CD4-positive, alpha-beta T cell (primary cell): ENCODE measurements around the gene PLET1. TPM values are rescaled to one million over a fixed set of nuclear protein-coding genes. Genes with fewer than 3 reads are reported as not detected.

ENCODE experiments used
- ATAC-seq: fragments of 200-7000 bp; cut with Tn5 transposase; one replicate; pipeline ENCODE4 v1.10.0; 2022; ENCODE audit warnings: mild to moderate bottlenecking; ENCODE audit not compliant: poor library complexity
- CTCF ChIA-PET: fragments of 350-600 bp; sonication (Branson Sonifier 250); formaldehyde crosslinking; loops from one replicate; lab custom pipeline; 2021; ENCODE audit warnings: antibody characterized with exemption, inconsistent platforms; lab: Charles Lee
- POLR2A ChIA-PET: fragments of 350-600 bp; sonication (Branson Sonifier 250); formaldehyde crosslinking; loops from one replicate; lab custom pipeline; 2021; ENCODE audit warnings: antibody characterized with exemption, inconsistent platforms; lab: Charles Lee
- DNase-seq, 14 experiments: peaks; one replicate each; pipeline ENCODE4 v3.0.0-alpha.2; 2013 to 2020; ENCODE audit warnings: mixed read lengths in 2 of 14
- H3K27ac ChIP-seq, 2 donors: one replicate each; pipeline versions ENCODE4 v1.5.1 to v1.7.0; 2013; ENCODE audit warnings: low read length in 2 of 2, low read depth in 1 of 2, mild to moderate bottlenecking in 1 of 2
- H3K27me3 ChIP-seq, 2 experiments: 1 replicate in 1 of 2; 2 replicates in 1 of 2; pipeline versions ENCODE4 v1.6.1 to v1.7.0; 2013; ENCODE audit warnings: low read length in 2 of 2, control low read depth in 1 of 2, mild to moderate bottlenecking in 1 of 2, moderate library complexity in 1 of 2; ENCODE audit not compliant: insufficient read depth in 2 of 2, control insufficient read depth in 1 of 2
- H3K36me3 ChIP-seq: one replicate; pipeline ENCODE4 v1.6.1; 2013; ENCODE audit warnings: low read length, control low read depth; ENCODE audit not compliant: insufficient read depth
- H3K4me1 ChIP-seq: one replicate; pipeline ENCODE4 v1.6.1; 2013; ENCODE audit warnings: low read length, control low read depth; ENCODE audit not compliant: insufficient read depth
- H3K4me3 ChIP-seq: one replicate; pipeline ENCODE4 v1.5.1; 2013; ENCODE audit warnings: mild to moderate bottlenecking, low read length, moderate library complexity
- H3K9me3 ChIP-seq, 2 experiments: 1 replicate in 1 of 2; 2 replicates in 1 of 2; pipeline versions ENCODE4 v1.6.1 to v1.7.0; 2013; ENCODE audit warnings: low read length in 2 of 2, mild to moderate bottlenecking in 2 of 2, control low read depth in 1 of 2, moderate library complexity in 1 of 2; ENCODE audit not compliant: control insufficient read depth in 1 of 2, insufficient read depth in 1 of 2
- H3K27ac Mint-ChIP-seq: one replicate; pipeline ENCODE4 v1.8.0; 2020; ENCODE audit warnings: mixed read lengths
- H3K27me3 Mint-ChIP-seq: one replicate; pipeline ENCODE4 v1.8.0; 2021; ENCODE audit warnings: mixed read lengths
- H3K36me3 Mint-ChIP-seq: one replicate; pipeline ENCODE4 v1.8.0; 2021; ENCODE audit warnings: low read depth, mixed read lengths
- H3K4me1 Mint-ChIP-seq: one replicate; pipeline ENCODE4 v1.8.0; 2021; ENCODE audit warnings: low read depth, mixed read lengths
- H3K4me3 Mint-ChIP-seq: one replicate; pipeline ENCODE4 v1.8.0; 2020; ENCODE audit warnings: mild to moderate bottlenecking, mixed read lengths
- H3K9me3 Mint-ChIP-seq: one replicate; pipeline ENCODE4 v1.8.0; 2020; ENCODE audit warnings: mixed read lengths
- intact Hi-C, 2 experiments: fragments of 100-400 bp; cut with DNase I in 1 of 2; cut with micrococcal nuclease in 1 of 2; formaldehyde crosslinking; loops; one replicate each; pipeline versions ENCODE4 v1.15.1 to v1.9.0; 2023 to 2025; cut with DNase I, micrococcal nuclease
- total RNA-seq, 174 experiments: library from RNA in 2 of 174; stranded (reverse) in 2 of 174; gene quantifications; one replicate each; pipeline ENCODE4 v1.2.3 and lab custom pipeline; 2021 to 2026
- TF ChIP-seq, protein P1 (sequence below): fragments of 200-600 bp; IDR thresholded peaks from one replicate; pipeline ENCODE4 v1.8.0; 2022; ENCODE audit warnings: antibody characterized with exemption, mild to moderate bottlenecking

PLET1 gene
- total RNA-seq, 2 experiments from 2014 or later, result not detected

- ATAC-seq (no peak), DNase-seq (no peak)
- H3K36me3 Mint-ChIP-seq, result peaks cover 19% of the 10 kb centered on the region
- H3K4me1 Mint-ChIP-seq, result peaks cover 22% of the 10 kb centered on the region
- Histone ChIP-seq H3K4me3 (no peak overlapping the region), H3K27me3 (no peaks in the 10 kb centered on the region), H3K27ac (no peak overlapping the region), H3K36me3 (no peaks in the 10 kb centered on the region), H3K4me1 (peaks cover 22% of the 10 kb centered on the region), H3K9me3 (no peaks in the 10 kb centered on the region)
- CTCF ChIA-PET, result interaction anchor here (6.2 kb wide), 1 partner anchor 57 kb away, joined by 49 read pairs; no protein-coding TSS in a partner anchor
- no peak overlapping the region for H3K4me3 Mint-ChIP-seq
- POLR2A ChIA-PET, result no interaction called here
- H3K27me3 Mint-ChIP-seq, result no peaks in the 10 kb centered on the region
- no peak overlapping the region for H3K27ac Mint-ChIP-seq
- H3K9me3 Mint-ChIP-seq, result no peaks in the 10 kb centered on the region
- intact Hi-C loops, result loop anchor here in 1 of 2 experiments (5.0 to 10.0 kb wide), 4 partner anchors 111 to 458 kb away; partner anchors contain the start of genes PPP2R1B, SDHD and TIMM8B
- TF ChIP-seq, protein P1, sequence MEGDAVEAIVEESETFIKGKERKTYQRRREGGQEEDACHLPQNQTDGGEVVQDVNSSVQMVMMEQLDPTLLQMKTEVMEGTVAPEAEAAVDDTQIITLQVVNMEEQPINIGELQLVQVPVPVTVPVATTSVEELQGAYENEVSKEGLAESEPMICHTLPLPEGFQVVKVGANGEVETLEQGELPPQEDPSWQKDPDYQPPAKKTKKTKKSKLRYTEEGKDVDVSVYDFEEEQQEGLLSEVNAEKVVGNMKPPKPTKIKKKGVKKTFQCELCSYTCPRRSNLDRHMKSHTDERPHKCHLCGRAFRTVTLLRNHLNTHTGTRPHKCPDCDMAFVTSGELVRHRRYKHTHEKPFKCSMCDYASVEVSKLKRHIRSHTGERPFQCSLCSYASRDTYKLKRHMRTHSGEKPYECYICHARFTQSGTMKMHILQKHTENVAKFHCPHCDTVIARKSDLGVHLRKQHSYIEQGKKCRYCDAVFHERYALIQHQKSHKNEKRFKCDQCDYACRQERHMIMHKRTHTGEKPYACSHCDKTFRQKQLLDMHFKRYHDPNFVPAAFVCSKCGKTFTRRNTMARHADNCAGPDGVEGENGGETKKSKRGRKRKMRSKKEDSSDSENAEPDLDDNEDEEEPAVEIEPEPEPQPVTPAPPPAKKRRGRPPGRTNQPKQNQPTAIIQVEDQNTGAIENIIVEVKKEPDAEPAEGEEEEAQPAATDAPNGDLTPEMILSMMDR, result no peak
These were observed 37.5 kb downstream of the PLET1 start for GRCh38 chr11:112223121-112223520.

DNA sequence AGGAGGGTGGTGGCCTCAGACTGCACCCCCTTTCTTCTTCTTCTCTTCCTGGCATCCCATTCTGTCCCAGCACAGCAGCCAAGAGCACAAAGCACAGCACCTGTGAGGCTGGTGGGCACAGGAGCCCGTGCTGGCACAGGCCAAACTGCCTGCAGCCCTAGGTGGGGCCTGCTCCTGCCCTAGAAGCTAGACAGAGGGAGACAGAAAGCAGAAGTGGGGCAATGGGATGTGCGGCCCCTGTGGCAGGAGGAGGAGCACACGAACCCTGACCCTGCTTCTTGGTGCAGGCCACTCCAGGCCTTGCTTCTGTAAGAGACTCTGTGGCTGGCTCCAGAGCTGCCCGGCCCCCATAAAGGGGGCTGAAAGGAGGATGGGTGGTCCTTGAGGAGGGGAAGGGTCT, 38.4 kb downstream of the PLET1 start:
- no peak overlapping the region for H3K4me3 ChIP-seq
- H3K9me3 ChIP-seq, result no peaks in the 10 kb centered on the region
- peaks cover 14% of the 10 kb centered on the region for H3K4me1 Mint-ChIP-seq
- no peak overlapping the region for H3K27ac ChIP-seq
- intact Hi-C loops, result loop anchor here in 1 of 2 experiments (5.0 to 10.0 kb wide), 4 partner anchors 110 to 458 kb away; partner anchors contain the start of genes PPP2R1B, SDHD and TIMM8B
- no peaks in the 10 kb centered on the region for H3K36me3 ChIP-seq
- H3K27me3 ChIP-seq, result no peaks in the 10 kb centered on the region
- H3K4me1 ChIP-seq, result peaks cover 18% of the 10 kb centered on the region
- ChIA-PET CTCF (interaction anchor here (3.3 to 6.2 kb wide), 2 partner anchors 58 to 334 kb away, joined by 15 to 49 read pairs; no protein-coding TSS in a partner anchor), POLR2A (interaction anchor here (0.5 kb wide), 1 partner anchor 19 kb away, joined by 3 read pairs; no protein-coding TSS in a partner anchor)
- ATAC-seq, result no peak
- peaks cover 13% of the 10 kb centered on the region for H3K36me3 Mint-ChIP-seq
- DNase-seq, result no peak
- no peak overlapping the region for H3K4me3 Mint-ChIP-seq
- TF ChIP-seq, protein P1, result no peak
- H3K27me3 Mint-ChIP-seq, result no peaks in the 10 kb centered on the region
- H3K9me3 Mint-ChIP-seq, result no peaks in the 10 kb centered on the region
- H3K27ac Mint-ChIP-seq, result no peak overlapping the region

GRCh38 chr11:112221274-112221835, 39.3 kb downstream of the PLET1 start:
- Histone ChIP-seq H3K27ac (no peak overlapping the region), H3K4me1 (peaks cover 11% of the 10 kb centered on the region), H3K9me3 (no peaks in the 10 kb centered on the region), H3K27me3 (no peaks in the 10 kb centered on the region), H3K36me3 (no peaks in the 10 kb centered on the region), H3K4me3 (no peak overlapping the region)
- CTCF ChIA-PET, result interaction anchor here (3.3 to 6.2 kb wide), 2 partner anchors 59 to 334 kb away, joined by 15 to 49 read pairs; no protein-coding TSS in a partner anchor
- TF ChIP-seq, protein P1, result no peak
- peaks cover 5% of the 10 kb centered on the region for H3K36me3 Mint-ChIP-seq
- no peaks in the 10 kb centered on the region for H3K9me3 Mint-ChIP-seq
- no peak overlapping the region for H3K27ac Mint-ChIP-seq
- intact Hi-C loops, result loop anchor here in 1 of 2 experiments (2.0 to 10.0 kb wide), 5 partner anchors 109 to 457 kb away; partner anchors contain the start of genes PPP2R1B, SDHD and TIMM8B
- ATAC-seq (no peak), DNase-seq (no peak)
- H3K4me1 Mint-ChIP-seq, result peaks cover 6% of the 10 kb centered on the region
- H3K27me3 Mint-ChIP-seq, result no peaks in the 10 kb centered on the region
- POLR2A ChIA-PET, result interaction anchor here (0.7 kb wide), 1 partner anchor 9 kb away, joined by 4 read pairs; no protein-coding TSS in a partner anchor
- no peak overlapping the region for H3K4me3 Mint-ChIP-seq
